A549 (cell line): ENCODE data around the gene EFNA5.

Source experiments
- BHLHE40 ChIP-seq: IDR thresholded peaks from 2 replicates; pipeline ENCODE4 v1.6.1; 2012; ENCODE audit warnings: low read depth, low read length, inconsistent platforms
- CBX2 ChIP-seq: fragments of 200-600 bp; sonication (generic); IDR thresholded peaks from 2 replicates; pipeline ENCODE4 v1.6.1; 2016; ENCODE audit warnings: low read depth, mild to moderate bottlenecking, borderline replicate concordance
- CHD2 ChIP-seq: fragments of 150-350 bp; IDR thresholded peaks from 2 replicates; pipeline ENCODE4 v1.6.1; 2014; ENCODE audit warnings: low read length; ENCODE audit not compliant: partially characterized antibody
- NFE2L2 ChIP-seq: fragments of 150-350 bp; conservative IDR thresholded peaks from 2 replicates; pipeline ENCODE4 v1.6.1; 2014; ENCODE audit warnings: low read length
- POLR2A ChIP-seq: IDR thresholded peaks from 2 replicates; pipeline ENCODE4 v1.6.1; 2012; ENCODE audit warnings: mild to moderate bottlenecking, low read length
- RAD21 ChIP-seq, 2 experiments: fragments of >200 bp in 1 of 2; sonication (Bioruptor Twin) in 1 of 2; formaldehyde crosslinking in 1 of 2; IDR thresholded peaks in 1 of 2; conservative IDR thresholded peaks in 1 of 2; 2 replicates in 1 of 2; 3 replicates in 1 of 2; pipeline ENCODE4 v1.6.1; 2012 to 2018; ENCODE audit warnings: inconsistent platforms in 1 of 2
- RARB ChIP-seq: fragments of 250-450 bp; sonication (Bioruptor Pico); IDR thresholded peaks from 2 replicates; pipeline ENCODE4 v1.8.0; 2021; ENCODE audit warnings: mild to moderate bottlenecking, moderate library complexity
- RCOR1 ChIP-seq: fragments of 150-350 bp; IDR thresholded peaks from 2 replicates; pipeline ENCODE4 v1.6.1; 2014; ENCODE audit warnings: antibody characterized with exemption, low read length, low read depth
- SMC3 ChIP-seq: fragments of >200 bp; sonication (Bioruptor Twin); formaldehyde crosslinking; IDR thresholded peaks from 3 replicates; pipeline ENCODE4 v1.6.1; 2018; ENCODE audit warnings: inconsistent platforms
- TP53 ChIP-seq: fragments of 250-450 bp; sonication (Bioruptor Pico); IDR thresholded peaks from 2 replicates; pipeline ENCODE4 v1.5.0; 2021; ENCODE audit warnings: mild to moderate bottlenecking, moderate library complexity
- ZFP36 ChIP-seq: fragments of 450-650 bp; IDR thresholded peaks from 2 replicates; pipeline ENCODE4 v1.6.1; 2014; ENCODE audit warnings: borderline replicate concordance; ENCODE audit not compliant: partially characterized antibody
- TF ChIP-seq, protein P1 (sequence below): fragments of >200 bp; sonication (Bioruptor Twin); formaldehyde crosslinking; IDR thresholded peaks from 3 replicates; pipeline ENCODE4 v1.5.1; 2016
- TF ChIP-seq, protein P2 (sequence below): IDR thresholded peaks from 2 replicates; pipeline ENCODE4 v1.6.1; 2012; ENCODE audit warnings: low read depth, borderline replicate concordance
- TF ChIP-seq, protein P3 (sequence below): fragments of 200-600 bp; sonication (generic); IDR thresholded peaks from 2 replicates; pipeline ENCODE4 v1.6.1; 2016; ENCODE audit warnings: antibody characterized with exemption, mild to moderate bottlenecking, moderate library complexity

DNA sequence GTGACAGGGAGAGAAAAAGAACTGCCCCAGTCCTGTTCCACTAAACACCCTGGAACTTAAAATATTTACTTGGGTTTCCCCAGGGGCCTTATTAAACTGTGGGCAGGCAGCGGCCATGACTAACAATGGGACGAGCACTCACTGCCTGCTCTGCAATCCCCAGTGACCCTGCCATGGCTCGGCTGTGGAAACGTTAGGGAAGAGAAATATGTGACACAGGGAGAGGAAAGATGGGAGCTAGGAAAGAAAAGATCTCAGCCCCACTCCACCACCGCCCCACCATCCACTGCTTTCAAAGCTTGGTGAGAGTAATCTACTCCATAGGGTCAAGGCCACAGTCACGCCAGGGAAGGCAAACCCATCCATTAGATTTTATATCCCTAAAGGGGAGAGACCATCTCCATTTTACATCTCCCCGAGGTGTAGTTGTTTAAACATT is 117.6 kb downstream of the EFNA5 start:
- TF ChIP-seq RARB (no peak), RAD21 (conservative IDR thresholded peaks at IDR 0.05 in 1 of 2, IDR thresholded peaks at IDR 0.05 in 1 of 2) (no peak), ZFP36 (no peak), NFE2L2 (no peak), CHD2 (no peak), RCOR1 (no peak), POLR2A (no peak), TP53 (CRISPR knock-in tag) (no peak), BHLHE40 (no peak), SMC3 (no peak), CBX2 (no peak)
- TF ChIP-seq, protein P1, sequence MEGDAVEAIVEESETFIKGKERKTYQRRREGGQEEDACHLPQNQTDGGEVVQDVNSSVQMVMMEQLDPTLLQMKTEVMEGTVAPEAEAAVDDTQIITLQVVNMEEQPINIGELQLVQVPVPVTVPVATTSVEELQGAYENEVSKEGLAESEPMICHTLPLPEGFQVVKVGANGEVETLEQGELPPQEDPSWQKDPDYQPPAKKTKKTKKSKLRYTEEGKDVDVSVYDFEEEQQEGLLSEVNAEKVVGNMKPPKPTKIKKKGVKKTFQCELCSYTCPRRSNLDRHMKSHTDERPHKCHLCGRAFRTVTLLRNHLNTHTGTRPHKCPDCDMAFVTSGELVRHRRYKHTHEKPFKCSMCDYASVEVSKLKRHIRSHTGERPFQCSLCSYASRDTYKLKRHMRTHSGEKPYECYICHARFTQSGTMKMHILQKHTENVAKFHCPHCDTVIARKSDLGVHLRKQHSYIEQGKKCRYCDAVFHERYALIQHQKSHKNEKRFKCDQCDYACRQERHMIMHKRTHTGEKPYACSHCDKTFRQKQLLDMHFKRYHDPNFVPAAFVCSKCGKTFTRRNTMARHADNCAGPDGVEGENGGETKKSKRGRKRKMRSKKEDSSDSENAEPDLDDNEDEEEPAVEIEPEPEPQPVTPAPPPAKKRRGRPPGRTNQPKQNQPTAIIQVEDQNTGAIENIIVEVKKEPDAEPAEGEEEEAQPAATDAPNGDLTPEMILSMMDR, result no peak
- TF ChIP-seq, protein P2, sequence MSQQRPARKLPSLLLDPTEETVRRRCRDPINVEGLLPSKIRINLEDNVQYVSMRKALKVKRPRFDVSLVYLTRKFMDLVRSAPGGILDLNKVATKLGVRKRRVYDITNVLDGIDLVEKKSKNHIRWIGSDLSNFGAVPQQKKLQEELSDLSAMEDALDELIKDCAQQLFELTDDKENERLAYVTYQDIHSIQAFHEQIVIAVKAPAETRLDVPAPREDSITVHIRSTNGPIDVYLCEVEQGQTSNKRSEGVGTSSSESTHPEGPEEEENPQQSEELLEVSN, result no peak
- TF ChIP-seq, protein P3, sequence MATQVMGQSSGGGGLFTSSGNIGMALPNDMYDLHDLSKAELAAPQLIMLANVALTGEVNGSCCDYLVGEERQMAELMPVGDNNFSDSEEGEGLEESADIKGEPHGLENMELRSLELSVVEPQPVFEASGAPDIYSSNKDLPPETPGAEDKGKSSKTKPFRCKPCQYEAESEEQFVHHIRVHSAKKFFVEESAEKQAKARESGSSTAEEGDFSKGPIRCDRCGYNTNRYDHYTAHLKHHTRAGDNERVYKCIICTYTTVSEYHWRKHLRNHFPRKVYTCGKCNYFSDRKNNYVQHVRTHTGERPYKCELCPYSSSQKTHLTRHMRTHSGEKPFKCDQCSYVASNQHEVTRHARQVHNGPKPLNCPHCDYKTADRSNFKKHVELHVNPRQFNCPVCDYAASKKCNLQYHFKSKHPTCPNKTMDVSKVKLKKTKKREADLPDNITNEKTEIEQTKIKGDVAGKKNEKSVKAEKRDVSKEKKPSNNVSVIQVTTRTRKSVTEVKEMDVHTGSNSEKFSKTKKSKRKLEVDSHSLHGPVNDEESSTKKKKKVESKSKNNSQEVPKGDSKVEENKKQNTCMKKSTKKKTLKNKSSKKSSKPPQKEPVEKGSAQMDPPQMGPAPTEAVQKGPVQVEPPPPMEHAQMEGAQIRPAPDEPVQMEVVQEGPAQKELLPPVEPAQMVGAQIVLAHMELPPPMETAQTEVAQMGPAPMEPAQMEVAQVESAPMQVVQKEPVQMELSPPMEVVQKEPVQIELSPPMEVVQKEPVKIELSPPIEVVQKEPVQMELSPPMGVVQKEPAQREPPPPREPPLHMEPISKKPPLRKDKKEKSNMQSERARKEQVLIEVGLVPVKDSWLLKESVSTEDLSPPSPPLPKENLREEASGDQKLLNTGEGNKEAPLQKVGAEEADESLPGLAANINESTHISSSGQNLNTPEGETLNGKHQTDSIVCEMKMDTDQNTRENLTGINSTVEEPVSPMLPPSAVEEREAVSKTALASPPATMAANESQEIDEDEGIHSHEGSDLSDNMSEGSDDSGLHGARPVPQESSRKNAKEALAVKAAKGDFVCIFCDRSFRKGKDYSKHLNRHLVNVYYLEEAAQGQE, result no peak
